HCT116 (cell line): ENCODE results near the gene PDIK1L. TPM values are rescaled to one million over a fixed set of nuclear protein-coding genes. Genes with fewer than 3 reads are reported as not detected.

Experiments
- ATAC-seq: fragments of 200-7000 bp; cut with Tn5 transposase; 2 replicates; pipeline ENCODE4 v1.9.1; 2020; ENCODE audit warnings: mild to moderate bottlenecking, moderate library complexity
- BruUV-seq: library from RNA; stranded (reverse); fragments of 400-500 nt; replicated peaks from 2 replicates; lab custom pipeline; 2021; lab: Mats Ljungman, UMichigan
- CTCF ChIA-PET: fragments of 300-600 bp; sonication (Branson Sonifier 250); formaldehyde crosslinking; loops from one replicate; lab custom pipeline; 2021; ENCODE audit warnings: antibody characterized with exemption; lab: Charles Lee
- POLR2A ChIA-PET: fragments of 300-600, 350-600 bp; sonication (Branson Sonifier 250); formaldehyde crosslinking; loops from one replicate; lab custom pipeline; 2021; ENCODE audit warnings: antibody characterized with exemption; lab: Charles Lee
- RAD21 ChIA-PET, 2 experiments: fragments of 300-600 bp; sonication (Branson Sonifier 250); formaldehyde crosslinking; loops; one replicate each; lab custom pipeline; 2023; ENCODE audit warnings: low total read pairs in 2 of 2; ENCODE audit not compliant: uncharacterized antibody in 2 of 2, unreplicated experiment in 2 of 2, low non-redundant PET in 1 of 2; lab: Charles Lee
- DNase-seq: peaks from one replicate; pipeline ENCODE4 v3.0.0-alpha.2; 2010; ENCODE audit warnings: low read depth, low spot score
- H2AFZ ChIP-seq: fragments of 200-600 bp; shearing (Covaris generic), sonication (generic); 2 replicates; pipeline ENCODE4 v1.6.1; 2017; ENCODE audit warnings: low read depth, mixed run types, mixed read lengths, antibody characterized with exemption, low read length; ENCODE audit not compliant: poor library complexity, severe bottlenecking
- H3K27ac ChIP-seq: 2 replicates; pipeline ENCODE4 v1.5.1; 2012; ENCODE audit warnings: low read depth, low read length
- H3K27me3 ChIP-seq: fragments of 200-600 bp; sonication (generic); 2 replicates; pipeline ENCODE4 v1.6.1; 2016; ENCODE audit warnings: mixed run types, low read length, mixed read lengths; ENCODE audit not compliant: insufficient read depth
- H3K36me3 ChIP-seq, 2 experiments: fragments of 200-500 bp in 1 of 2; fragments of 200-600 bp in 1 of 2; sonication (Bioruptor generic) in 1 of 2; sonication (generic) in 1 of 2; 2 replicates each; pipeline versions ENCODE4 v1.5.1 to v1.6.1; 2014 to 2016; ENCODE audit warnings: low read length in 2 of 2, inconsistent platforms in 1 of 2, mixed read lengths in 1 of 2, mixed run types in 1 of 2; ENCODE audit not compliant: insufficient read depth in 2 of 2, control insufficient read depth in 1 of 2
- H3K4me1 ChIP-seq, 2 experiments: fragments of 200-600 bp in 1 of 2; sonication (generic) in 1 of 2; 2 replicates each; pipeline versions ENCODE4 v1.5.1 to v1.6.1; 2012 to 2017; ENCODE audit warnings: low read length in 2 of 2, inconsistent platforms in 1 of 2, mild to moderate bottlenecking in 1 of 2, mixed read lengths in 1 of 2, mixed run types in 1 of 2, moderate library complexity in 1 of 2; ENCODE audit not compliant: insufficient read depth in 2 of 2, control insufficient read depth in 1 of 2
- H3K4me2 ChIP-seq: fragments of 200-600 bp; sonication (generic); 2 replicates; pipeline ENCODE4 v1.6.1; 2017; ENCODE audit warnings: mixed run types, low read length, mixed read lengths
- H3K4me3 ChIP-seq, 2 experiments: fragments of 200-600 bp in 1 of 2; sonication (generic) in 1 of 2; replicated peaks in 1 of 2; 2 replicates each; pipeline ENCODE4 v1.5.1; 2011 to 2016; ENCODE audit warnings: low read length in 2 of 2, control low read depth in 1 of 2, low read depth in 1 of 2, mild to moderate bottlenecking in 1 of 2, mixed read lengths in 1 of 2, mixed run types in 1 of 2
- H3K79me2 ChIP-seq: fragments of 200-600 bp; sonication (generic); 2 replicates; pipeline ENCODE4 v1.6.1; 2017; ENCODE audit warnings: mild to moderate bottlenecking, mixed run types, low read length, moderate library complexity, mixed read lengths; ENCODE audit not compliant: insufficient read depth
- H3K9ac ChIP-seq: fragments of 200-600 bp; sonication (generic); 2 replicates; pipeline ENCODE4 v1.6.1; 2016; ENCODE audit warnings: low read length, mixed read lengths
- H3K9me2 ChIP-seq: fragments of 200-600 bp; sonication (generic), shearing (Covaris generic); 2 replicates; pipeline ENCODE4 v1.6.1; 2017; ENCODE audit warnings: mixed run types, mild to moderate bottlenecking, moderate library complexity; ENCODE audit not compliant: insufficient read depth
- H3K9me3 ChIP-seq, 2 experiments: fragments of 200-500 bp in 1 of 2; fragments of 200-600 bp in 1 of 2; sonication (Bioruptor generic) in 1 of 2; sonication (generic) in 1 of 2; 2 replicates each; pipeline ENCODE4 v1.6.1; 2014 to 2017; ENCODE audit warnings: low read length in 2 of 2, mixed read lengths in 2 of 2, inconsistent platforms in 1 of 2, low read depth in 1 of 2, mild to moderate bottlenecking in 1 of 2, mixed run types in 1 of 2, moderate library complexity in 1 of 2; ENCODE audit not compliant: control insufficient read depth in 1 of 2, insufficient read depth in 1 of 2
- H4K20me1 ChIP-seq: fragments of 200-600 bp; sonication (generic), shearing (Covaris generic); 2 replicates; pipeline ENCODE4 v1.6.1; 2017; ENCODE audit warnings: mixed run types, mild to moderate bottlenecking, moderate library complexity; ENCODE audit not compliant: insufficient read depth
- ATF3 ChIP-seq: IDR thresholded peaks from 2 replicates; pipeline ENCODE4 v1.6.1; 2012
- CBX3 ChIP-seq: IDR thresholded peaks from 2 replicates; pipeline ENCODE4 v1.6.1; 2012; ENCODE audit warnings: low read depth
- CEBPB ChIP-seq: IDR thresholded peaks from 2 replicates; pipeline ENCODE4 v1.6.1; 2012; ENCODE audit warnings: low read depth
- EGR1 ChIP-seq: IDR thresholded peaks from 2 replicates; pipeline ENCODE4 v1.6.1; 2012; ENCODE audit warnings: low read depth
- ELF1 ChIP-seq: IDR thresholded peaks from 2 replicates; pipeline ENCODE4 v1.6.1; 2012; ENCODE audit warnings: low read depth, borderline replicate concordance
- EZH2phosphoT487 ChIP-seq: fragments of 200-600 bp; IDR thresholded peaks from 2 replicates; pipeline ENCODE4 v1.6.1; 2018; ENCODE audit warnings: antibody characterized with exemption, borderline replicate concordance
- POLR2A ChIP-seq: IDR thresholded peaks from 2 replicates; pipeline ENCODE4 v1.7.0; 2011; ENCODE audit warnings: borderline replicate concordance; ENCODE audit not compliant: insufficient read depth, insufficient read length; ENCODE audit errors: extremely low read depth
- SP1 ChIP-seq: IDR thresholded peaks from 2 replicates; pipeline ENCODE4 v1.6.1; 2012; ENCODE audit warnings: low read depth
- TCF7L2 ChIP-seq: IDR thresholded peaks from 2 replicates; pipeline ENCODE4 v1.7.0; 2011; ENCODE audit warnings: borderline replicate concordance, inconsistent platforms; ENCODE audit not compliant: insufficient read depth, insufficient read length; ENCODE audit errors: extremely low read depth
- intact Hi-C: fragments of 100-400 bp; cut with micrococcal nuclease; formaldehyde crosslinking; loops from 2 replicates; pipeline ENCODE4 v1.10.0; 2022
- total RNA-seq: library from RNA; stranded (reverse); gene quantifications from one replicate; pipeline ENCODE4 v1.2.1, GENCODE V29; 2021; ENCODE audit not compliant: unreplicated experiment

The PDIK1L gene
- total RNA-seq, 1 experiment from 2014 or later = 8.8 TPM

DNA sequence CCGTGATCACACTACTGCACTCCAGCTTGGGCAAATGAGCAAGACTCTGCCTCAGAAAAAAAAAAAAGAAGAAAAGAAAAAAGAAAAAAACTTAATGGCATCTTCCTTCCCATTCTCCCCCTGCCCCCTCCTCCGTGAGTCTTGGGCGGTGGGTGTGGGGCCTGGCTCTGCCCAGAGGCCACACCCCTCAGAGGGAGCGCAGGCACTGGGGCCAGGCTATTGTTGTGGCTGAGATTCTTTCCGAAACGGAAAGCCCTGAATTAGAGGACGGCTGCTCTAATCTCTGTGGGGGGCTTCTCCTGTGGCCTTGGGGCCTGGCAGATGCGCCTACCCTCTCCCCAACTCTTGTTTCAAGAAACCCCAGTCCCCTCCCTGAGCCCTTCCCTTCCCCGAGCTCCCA is 43.1 kb downstream of the PDIK1L start (continued):
- TF ChIP-seq EZH2phosphoT487 = no peak

- Histone ChIP-seq H3K9ac (no peak overlapping the region), H3K27ac (no peak overlapping the region), H3K4me1 (peaks cover 11 to 28% of the 10 kb centered on the region in 2 experiments), H3K4me2 (no peak overlapping the region), H2AFZ (no peak overlapping the region), H3K79me2 (no peaks in the 10 kb centered on the region), H3K4me3 (no peak overlapping the region), H3K27me3 (no peaks in the 10 kb centered on the region), H3K36me3 (no peaks in the 10 kb centered on the region), H3K9me2 (no peaks in the 10 kb centered on the region), H3K9me3 (no peaks in the 10 kb centered on the region), H4K20me1 (no peaks in the 10 kb centered on the region)
- RAD21 ChIA-PET = no interaction called here
- ATAC-seq (no peak), DNase-seq (no peak)
- TF ChIP-seq EGR1 (no peak), ATF3 (no peak), SP1 (no peak), POLR2A (no peak), ELF1 (no peak), TCF7L2 (no peak), CBX3 (no peak), CEBPB (no peak)
- CTCF ChIA-PET = interaction anchor here (1.1 to 2.9 kb wide), 4 partner anchors 11 to 22 kb away, joined by 3 to 21 read pairs (median 7); partner anchors contain the start of genes CNKSR1 and ZNF593
- intact Hi-C loops = no loop called here
- POLR2A ChIA-PET = interaction anchor here (1.6 kb wide), 1 partner anchor 10 kb away, joined by 5 read pairs; no protein-coding TSS in a partner anchor
- BruUV-seq = no TSS peak
Measured at GRCh38 chr1:26155370-26156284, 44.0 kb downstream of the PDIK1L start.
